ENCODE results near the gene SH3BP2.
"Not testable (repeated sequence)": the region's sequence is repeated elsewhere in the genome, so short reads cannot be mapped to it uniquely, and the experiment has no call there.

The SH3BP2 gene

DNA sequence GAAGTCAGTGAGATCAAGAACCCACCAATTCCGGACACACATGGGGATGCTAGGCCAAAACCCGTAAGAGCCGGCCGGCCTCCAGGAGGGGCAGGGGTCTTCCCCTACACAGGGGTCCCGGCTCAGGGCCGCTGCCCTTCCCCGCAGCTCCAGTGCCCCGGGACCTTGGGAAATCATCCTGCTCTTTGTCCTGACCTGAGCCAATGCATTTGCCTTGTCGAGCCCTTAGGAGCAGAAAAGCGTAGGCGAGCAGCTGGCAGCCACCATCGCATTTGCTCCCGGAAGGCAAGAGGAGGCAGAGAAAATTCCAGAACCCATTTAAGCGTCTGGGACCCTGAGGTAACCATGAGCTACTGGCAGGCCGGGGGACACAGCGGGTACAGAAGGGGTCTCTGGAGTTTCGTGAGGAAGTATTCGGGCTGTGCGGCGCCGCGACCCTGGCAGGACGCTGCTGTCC lies 29.3 kb upstream of the SH3BP2 start:
- no peak for DNase-seq

DNA sequence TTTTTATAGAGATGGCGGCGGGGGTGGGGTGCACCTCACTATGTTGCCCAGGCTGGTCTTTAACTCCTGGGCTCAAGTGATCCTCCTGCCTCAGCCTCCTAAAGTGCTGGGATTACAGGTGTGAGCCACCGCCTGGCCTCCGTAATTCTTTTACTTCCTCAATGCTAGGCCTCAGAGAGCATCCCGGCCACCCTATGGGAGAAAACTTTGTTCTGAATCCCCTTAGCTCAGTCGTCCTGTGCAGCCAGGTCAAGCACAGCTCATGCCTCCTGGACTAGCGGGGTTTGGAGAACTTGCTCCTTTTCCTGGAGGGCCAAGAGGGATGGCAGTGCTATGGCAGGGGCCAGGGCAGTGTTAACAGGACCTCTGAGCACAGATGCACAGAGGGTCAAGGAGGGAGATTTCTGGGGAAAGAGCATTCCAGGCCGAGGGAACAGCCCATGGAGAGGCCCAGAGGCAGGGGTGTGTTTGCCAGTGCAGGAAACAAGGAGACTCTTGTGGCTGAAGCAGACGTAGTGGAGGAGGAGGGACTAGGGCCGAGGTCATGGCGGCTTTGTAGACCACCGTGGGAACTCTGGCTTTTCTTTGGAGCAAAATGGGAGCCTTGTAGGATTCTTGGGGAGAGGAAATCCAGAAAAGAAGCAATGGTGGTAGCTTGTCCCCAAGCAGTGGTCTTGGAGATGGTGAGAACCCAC lies 26.9 kb upstream of the SH3BP2 start:
- no peak for DNase-seq

DNA sequence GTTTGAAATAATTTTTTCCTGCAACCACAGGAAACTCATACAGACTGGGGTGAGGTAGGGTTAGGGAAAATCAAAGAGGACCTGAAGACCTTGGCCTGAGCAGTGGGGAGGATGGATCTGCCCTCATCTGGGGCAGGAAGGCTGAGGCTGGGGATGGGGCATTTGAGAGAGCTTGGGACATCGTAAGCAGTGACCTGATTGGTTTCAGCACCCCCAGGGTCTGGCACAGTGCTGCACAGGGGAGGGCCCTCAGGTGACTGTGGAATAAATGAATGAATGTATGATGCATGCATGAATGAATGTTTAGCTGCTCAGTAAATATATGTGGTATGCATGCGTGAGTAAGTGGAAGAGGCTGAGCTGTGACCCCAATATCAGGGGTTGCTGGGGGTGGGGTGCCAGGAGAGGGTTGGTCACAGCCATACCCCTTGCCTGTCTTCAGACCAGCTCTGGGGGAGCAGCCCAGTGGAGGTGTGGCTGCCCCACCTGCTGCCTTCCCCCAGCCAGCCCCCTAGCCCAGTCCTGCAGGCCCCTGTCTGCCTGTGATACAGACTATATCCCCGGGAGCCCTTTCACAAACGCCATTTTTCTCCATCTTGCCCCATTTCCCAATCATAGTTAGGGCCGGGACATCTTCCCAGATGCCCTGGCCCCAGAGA lies 25.7 kb upstream of the SH3BP2 start:
- no peak for DNase-seq

DNA sequence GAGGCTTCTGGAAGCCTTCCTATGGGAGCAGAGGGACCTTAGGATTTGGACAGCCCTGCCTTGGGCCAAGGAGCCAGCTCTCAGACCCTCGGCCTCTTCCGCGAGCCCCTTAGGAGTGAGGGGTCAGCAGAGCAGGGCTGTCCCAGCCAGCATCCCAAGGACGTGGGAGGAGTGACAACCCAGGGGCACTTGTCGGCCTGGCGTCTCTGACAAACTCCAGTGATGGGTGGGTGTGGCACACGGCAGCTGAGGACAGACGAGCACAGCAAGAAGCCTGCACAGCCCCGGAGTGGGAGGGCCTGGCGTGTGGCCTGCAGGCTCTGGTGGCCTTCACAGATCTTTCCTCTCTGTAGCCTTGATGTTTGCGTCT lies 25.2 kb upstream of the SH3BP2 start:
- no peak for DNase-seq

DNA sequence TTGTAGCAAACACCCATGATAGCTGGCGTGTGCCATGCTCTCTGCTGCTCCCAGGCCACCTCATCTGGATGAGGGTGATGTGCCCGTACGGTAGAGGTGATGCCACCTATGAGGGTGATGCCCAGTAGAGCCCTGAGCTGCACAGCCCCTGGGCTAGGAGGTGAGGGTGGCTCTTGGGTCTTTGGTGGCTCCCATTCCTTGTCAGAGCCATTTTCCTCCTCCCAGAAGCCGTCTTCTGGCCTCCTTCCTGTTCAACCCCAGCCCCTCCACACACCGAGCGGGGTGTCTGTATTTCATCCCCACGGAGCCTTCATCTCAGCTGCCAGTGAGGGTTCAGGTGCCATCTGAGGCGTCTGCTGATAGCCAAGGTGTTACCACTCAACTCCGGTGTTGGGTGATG lies 24.8 kb upstream of the SH3BP2 start:
- no peak for DNase-seq

DNA sequence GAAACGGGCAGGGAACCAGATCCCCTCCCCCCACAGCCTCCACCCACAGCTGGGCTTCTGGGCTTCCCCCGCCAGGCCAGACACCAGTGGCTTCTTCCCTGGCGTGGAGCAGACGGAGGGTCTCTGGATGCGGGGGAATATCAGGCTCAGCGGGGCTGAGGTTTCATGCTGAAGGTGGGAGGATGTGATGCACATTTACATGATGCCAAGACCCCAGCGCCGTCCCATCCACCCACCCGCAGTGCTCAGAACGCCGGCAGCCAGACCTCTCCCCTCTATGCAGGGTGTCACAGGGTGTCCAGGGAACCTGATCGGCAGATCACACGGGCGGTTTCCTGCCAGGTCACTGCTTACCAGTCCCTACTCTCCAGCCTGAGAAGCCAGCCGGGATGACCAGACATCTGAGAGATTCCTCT lies 24.0 kb upstream of the SH3BP2 start:
- DNase-seq: no peak

DNA sequence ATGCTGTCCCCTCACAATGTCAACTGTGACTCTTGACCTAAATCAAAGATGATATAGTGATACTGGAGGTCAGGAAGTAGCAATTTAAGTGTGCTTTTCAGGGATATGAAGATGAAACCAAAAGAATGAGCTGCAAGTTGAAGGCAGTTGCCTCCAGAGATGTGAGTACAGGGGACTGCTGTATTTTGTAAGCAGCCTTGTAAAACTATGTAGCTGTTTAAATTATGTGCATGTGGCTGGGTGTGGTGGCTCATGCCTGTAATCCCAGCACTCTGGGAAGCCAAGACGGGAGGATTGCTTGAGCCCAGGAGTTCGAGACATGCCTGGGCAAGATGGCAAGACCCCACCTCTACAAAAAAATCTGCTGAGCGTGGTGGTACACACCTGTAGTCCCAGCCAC lies 21.6 kb upstream of the SH3BP2 start:
- DNase-seq: no peak

DNA sequence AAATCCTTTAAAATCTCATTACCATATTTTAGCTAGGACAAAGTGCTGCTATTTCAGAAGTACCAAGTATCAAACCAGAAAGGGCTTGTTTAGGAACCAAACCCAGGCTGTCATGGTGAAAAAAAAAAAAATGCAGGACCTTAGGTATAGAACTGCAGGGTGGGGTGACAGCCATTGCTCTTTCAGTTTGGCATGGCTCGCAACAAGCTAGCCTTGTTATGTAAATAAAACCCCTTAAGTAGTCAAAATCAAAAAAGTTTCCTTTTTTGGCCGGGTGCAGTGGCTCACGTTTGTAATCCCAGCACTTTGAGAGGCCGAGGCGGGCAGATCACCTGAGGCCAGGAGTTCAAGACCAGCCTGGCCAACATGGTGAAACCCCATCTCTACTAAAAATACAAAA lies 12.2 kb upstream of the SH3BP2 start:
- DNase-seq: not testable (repeated sequence)

DNA sequence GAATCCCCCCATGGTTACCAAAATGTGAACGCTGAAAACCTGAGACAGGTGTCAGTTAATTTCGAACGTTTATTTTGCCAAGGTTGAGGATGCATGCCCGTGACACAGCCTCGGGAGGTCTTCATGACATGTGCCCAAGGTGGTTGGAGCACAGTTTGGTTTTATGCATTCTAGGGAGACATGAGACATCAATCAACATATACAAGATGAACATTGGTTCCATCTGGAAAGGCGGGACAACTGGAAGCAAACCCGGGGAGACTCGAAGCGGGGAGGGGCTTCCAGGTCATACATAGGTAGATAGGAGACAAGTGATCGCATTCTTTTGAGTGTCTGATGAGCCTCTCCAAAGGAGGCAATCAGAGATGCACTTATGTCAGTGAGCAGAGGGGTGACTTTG lies 11.0 kb upstream of the SH3BP2 start:
- no peak for DNase-seq

DNA sequence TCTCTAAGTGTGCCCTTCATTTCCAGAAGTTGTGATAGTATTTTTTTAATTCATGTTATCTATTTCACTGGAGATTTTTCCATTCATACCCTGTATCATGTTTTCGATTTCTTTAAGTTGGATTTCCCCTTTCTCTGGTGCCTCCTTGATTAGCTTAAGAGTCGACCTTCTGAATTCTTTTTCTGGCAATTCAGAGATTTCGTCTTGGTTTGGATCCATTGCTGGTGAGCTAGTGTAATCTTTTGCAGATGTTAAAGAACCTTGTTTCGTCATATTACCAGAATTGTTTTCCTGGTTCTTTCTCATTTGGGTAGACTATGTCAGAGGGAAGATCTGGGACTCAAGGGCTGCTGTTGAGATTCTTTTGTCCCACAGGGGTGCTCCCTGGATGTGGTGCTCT lies 9.1 kb upstream of the SH3BP2 start:
- no peak for DNase-seq

DNA sequence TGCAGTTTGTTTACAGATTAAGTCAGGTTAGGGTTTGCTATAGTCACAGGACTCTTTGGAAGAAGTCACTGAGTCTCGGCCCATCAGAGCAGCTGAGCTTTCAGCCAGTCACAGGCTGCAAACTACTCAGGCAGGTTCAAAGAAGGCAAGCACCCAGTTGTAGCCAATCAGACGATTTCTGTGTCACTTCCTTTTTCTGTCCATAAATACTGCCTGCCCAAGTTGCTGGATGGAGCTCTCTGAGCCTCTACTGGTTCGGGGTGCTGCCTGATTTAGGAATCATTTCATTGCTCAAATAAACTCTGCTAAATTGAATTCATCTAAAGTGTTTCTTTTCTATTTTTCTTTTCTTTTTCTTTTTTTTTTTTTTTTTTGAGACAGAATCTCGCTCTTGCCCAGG lies 7.3 kb upstream of the SH3BP2 start:
- DNase-seq: no peak

DNA sequence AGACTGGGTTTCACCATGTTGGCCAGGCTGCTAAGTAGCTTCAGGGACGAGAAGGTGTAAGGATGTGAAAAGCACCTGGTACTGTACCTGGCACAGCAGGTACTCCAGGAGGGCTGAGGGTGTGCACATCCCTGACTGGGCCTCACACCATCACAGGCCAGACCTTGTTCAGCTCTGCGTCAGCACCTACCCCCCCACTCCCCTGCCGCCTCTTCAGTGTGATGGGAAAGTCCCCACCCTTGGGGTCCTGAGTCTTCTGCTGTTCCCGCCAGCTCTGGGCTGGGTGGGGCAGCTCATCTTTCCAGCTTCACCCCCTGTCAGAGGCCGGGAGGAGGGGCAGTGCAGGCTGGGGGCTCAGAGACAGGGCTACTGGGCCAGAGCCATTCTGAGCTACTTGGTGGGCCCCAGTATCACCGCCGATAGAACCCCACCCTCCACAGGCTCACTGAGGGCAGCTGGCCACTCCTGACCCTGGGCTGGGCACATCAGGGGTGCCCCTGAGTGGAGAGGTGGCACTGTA lies 6.7 kb upstream of the SH3BP2 start:
- peak; percentile 83 for DNase-seq

DNA sequence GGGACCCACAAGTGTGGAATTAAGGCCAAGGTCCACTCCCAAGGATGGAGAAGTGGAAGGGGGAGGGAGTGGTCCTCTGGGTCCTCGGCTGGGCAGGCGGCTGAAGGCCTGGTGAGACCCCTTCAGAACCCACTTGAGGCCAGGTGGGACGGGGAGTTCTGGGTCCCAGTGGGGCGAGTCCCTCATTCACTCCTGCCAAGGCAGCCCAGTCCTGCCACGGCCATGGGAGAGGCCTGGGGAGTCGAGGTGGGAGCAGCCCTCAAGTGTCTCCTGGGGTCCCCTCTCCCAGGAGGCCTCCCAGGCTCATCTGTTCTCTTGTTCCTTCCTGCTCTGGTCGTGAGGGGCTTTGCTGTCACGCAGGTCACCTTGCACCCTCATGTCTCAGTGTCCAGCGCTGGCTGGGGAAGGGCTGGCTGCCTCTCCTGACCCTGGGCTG lies 6.1 kb upstream of the SH3BP2 start:
- no peak for DNase-seq

DNA sequence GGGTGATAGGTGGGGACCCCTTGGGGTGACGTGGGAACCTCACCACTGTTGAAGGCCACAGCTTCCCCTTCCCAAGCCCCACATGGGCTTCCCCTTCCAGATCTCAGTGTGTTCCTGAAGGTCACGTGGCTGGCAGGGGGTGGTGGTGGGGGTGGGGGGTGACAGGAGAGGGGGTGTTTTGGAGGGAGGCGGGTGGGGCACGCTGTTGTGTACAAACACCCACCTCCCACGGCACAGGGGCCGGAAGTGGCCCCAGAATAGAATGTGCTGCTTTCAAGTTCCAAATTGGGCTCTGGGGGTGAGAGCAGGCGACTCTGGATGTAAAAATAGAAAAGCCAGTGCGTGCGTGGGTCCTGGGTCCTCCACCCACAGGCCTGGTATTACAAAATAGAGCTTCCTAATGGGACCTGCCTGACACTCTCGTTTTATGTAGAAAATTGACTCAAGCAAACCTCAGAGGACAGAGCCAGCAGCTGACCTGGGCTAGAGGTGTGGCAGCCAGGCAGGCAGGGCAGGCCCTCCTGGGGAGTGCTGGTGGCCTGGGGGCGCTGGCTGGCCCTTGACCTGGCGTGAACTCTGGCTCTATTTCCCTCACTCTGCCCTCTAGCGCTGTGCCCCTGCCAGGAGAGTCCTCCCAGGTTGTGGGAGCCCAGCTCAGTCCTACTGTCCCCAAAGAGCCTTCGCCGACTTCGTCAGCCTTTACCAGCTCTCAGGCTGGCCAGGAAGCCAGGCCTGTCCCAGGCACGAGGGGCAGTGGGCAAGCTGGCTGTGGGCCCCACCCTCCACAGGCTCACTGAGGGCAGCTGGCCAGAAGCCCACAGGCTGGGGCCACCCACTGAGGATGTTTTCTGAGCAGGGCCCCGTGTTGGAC lies 5.4 kb upstream of the SH3BP2 start:
- DNase-seq: peak; percentile 66

DNA sequence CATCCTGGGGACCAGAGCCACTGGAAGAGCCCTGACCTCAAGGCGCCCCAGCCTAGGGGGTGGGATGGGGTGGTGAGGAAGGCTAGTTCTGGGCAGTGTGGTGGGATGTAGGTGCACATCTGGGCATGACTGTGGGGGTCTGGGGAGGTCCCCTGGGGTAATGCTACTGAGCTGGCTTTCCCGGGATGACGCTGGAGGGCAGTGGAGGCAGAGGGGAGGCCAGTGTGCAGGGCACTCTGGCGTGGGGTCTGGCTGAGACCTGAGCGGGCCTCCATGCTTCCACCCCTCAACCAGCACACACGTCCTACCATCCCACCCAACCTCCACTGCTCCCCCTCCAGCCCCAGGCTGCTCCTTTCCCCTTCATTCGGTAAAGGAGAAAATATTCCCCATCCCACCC lies 4.8 kb upstream of the SH3BP2 start:
- no peak for DNase-seq

DNA sequence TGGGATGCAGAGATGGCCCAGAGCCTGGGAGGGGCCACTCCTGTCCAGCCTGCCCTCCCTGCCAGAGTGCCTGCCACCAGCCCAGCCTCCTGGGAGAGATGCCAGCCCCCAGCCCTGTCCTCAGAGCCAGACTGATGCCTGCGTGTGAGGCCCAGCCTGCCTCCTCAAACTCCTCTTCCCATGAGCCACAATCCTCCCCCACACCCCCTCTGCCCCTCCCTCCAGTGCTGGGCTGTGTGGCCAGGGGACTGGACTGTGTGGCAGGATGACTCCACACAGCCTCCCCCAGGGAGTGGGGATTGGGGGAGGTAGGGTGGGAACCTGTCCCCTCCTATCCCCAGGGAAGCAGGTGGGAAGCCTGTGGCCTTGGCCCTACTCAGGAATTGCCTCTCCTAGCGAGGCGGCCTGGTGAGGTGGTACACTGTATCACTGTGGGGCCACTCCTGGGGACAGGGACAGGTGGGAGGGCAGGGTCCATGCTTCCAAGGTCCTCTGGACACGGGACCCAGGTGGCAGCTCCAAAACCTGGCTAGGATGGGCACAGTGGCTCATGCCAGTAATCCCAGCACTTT lies 4.3 kb upstream of the SH3BP2 start:
- DNase-seq: no peak

DNA sequence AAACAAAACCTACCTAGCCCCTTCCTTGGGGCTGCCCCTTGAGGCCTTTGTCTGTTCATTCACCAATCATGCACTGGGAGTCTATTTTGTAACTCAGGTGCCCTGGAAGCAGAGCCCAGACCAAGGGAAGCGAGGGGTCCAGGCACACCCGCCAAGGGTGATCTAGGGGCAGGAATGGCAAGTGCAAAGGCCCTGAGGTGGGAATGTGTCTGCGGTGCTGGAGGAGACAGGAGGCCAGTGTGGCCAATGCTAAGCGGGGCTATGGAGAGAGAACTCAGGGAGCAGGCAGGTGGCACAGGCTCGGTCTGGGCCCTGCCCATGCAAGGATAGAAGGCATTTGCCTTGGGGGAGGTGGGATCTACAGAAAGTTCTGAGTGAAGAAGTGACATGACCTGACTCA lies 3.5 kb upstream of the SH3BP2 start:
- no peak for DNase-seq

DNA sequence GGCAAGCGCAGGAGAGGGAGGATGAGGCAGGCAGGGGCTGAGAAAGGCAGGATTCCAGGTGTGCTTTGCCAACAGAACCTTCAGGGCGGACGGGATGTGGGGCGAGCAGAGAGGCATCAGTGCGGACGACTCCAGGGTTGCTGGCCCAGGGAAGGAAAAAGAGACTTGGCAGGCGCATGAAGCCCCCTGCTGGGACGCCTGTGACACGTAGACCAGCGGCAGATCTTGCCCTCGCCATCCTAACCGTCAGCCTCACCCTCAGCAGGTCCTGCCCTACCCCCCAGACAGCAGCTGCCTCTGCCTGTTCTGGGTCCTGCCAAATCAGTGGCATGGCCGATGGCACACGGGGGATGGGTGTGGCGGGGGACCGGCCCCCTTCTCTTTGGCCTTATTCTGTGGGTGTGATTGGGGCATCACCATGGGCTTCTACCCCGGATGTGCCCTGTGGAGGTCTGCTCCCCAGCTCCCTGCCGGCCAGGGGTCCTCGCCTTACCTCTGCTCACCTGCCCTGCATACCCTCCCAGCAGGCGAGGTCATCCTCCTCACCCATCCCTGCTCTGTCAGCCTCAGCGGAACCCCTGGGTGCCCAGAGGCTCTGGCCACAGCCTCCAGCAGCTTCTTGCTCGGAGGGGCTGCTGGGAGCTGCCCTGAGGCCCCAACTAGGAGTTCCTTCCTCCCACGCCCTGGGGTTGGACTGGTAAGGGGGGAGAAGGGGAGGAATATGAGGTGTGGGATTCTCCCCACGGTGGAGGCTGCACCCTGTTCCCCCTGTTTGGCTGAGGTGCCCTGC lies 2.9 kb upstream of the SH3BP2 start:
- DNase-seq: no peak

DNA sequence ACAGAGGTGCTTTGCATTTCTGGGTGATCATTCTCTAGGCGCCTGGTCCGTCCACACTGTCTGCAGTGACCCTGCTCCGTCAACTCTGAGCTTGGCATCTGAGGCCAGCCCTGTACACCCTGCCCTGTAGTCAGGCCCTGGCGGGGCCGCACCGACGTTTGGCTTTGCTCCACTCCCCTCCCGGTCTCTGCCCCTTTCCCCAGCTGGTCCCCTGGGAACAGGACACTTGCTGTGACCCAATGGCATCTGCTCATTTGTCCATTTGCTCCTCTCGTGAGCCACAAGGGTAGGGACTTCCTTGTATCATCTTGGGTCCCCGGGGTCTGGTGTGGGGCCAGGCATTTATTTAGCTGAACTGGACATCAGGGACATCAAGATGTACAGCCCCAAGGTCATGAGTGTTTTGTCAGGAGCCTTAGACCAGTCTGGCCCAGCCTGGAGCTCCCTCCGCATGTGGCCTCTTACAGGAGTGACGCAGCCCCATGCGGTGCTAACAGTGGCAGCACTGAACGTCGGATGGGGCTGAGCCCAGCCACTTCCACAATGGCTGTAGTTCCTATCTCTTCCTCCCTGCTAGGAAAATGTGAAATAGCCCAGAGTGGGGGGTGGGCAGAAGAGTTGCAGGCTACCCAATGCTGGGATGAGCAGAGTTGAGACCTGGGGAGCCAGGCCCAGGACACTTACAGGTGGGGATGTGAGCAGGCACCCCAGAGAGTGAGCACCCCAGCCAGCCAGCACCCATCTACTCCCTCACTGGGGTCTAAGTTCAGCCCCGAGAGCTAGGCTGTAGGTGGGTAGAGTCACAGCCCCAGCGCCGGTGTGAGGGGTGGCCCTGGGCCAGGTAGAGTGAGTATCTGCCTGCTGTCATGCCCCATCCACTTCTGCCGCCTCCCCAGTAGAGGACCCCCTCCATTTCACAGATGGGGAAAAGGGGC lies 2.0 kb upstream of the SH3BP2 start:
- DNase-seq: no peak

DNA sequence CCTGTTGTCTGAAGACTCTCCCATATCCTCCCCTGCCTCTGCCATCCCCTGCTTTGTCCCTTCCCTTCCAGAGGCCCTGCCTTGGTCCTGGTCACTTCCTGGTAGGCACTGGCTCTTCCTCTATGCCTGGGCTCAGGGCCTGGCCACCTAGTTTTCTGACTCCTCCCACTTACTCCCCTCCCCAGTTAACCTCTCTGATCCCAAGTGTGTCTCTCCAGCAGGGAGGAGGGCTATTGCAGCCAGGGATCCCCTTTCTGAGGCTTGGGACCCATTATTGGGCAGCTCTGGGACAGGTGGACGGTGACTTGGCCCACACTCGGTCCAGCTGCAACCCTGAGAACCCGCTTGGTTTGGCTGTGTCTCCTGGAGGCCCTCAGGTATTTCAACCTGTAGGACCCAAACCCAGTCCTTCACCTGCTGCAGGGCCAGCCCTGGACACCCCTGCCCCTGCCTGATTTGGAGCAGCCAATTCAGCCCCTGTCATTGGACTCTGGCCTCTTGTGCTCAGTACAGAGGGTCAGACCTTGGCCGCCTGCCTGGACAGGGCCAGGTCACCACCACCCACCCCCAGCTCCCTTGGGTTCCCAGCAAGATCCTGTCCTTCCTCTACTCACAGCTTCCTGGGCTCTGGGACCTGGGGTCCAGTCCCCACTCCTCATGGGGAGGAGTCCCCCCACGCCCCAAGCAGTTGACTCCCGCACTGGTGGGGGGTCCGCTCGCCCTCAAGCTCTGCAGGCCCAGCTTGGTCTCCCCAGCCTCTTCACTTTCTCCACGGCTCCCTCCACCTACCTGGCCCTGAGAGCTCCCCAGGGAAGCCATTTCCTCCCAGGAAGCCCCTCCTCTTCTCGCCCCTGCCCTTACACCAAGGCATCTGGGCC lies 1.1 kb upstream of the SH3BP2 start:
- no peak for DNase-seq

Measured in activated T-cell treated with anti-CD3 and anti-CD28 coated beads for 4 hours (primary cell).